Measurements from ENCODE around the gene SEC23B. TPM values are rescaled to one million over a fixed set of nuclear protein-coding genes. Genes with fewer than 3 reads are reported as not detected.
"Not testable (repeated sequence)": the region's sequence is repeated elsewhere in the genome, so short reads cannot be mapped to it uniquely, and the experiment has no call there.

SEC23B gene
- total and polyA plus RNA-seq, 4 donors, result 12.8 to 54.3 (median 34.8) TPM

GRCh38 chr20:18523066-18523465 lies 15.3 kb downstream of the SEC23B start:
- no peaks in the 10 kb centered on the region for H3K27me3 ChIP-seq (ENCODE audit: control insufficient read depth in 4 of 4, insufficient read depth in 4 of 4, low read length in 3 of 4)
- H3K9ac ChIP-seq (ENCODE audit: low read depth in 1 of 2, low read length in 2 of 2), result no peak overlapping the region
- H3K27ac ChIP-seq (ENCODE audit: low read depth in 1 of 2, low read length in 2 of 2), result no peak overlapping the region
- no peak overlapping the region for H3K4me3 ChIP-seq (ENCODE audit: low read depth in 1 of 3, low read length in 3 of 3)
- H3K9me3 ChIP-seq (ENCODE audit: control insufficient read depth in 4 of 4, low read length in 3 of 4), result no peaks in the 10 kb centered on the region
- TF ChIP-seq YY1 (IDR thresholded peaks at IDR 0.05) (no peak), RAD21 (IDR thresholded peaks at IDR 0.05) (no peak), SP1 (IDR thresholded peaks at IDR 0.05) (no peak), REST (IDR thresholded peaks at IDR 0.05) (no peak), FOXA1 (IDR thresholded peaks at IDR 0.05) (no peak), JUND (IDR thresholded peaks at IDR 0.05) (no peak), HNF4A (conservative IDR thresholded peaks at IDR 0.05) (no peak), EGR1 (IDR thresholded peaks at IDR 0.05; ENCODE audit: low read depth in 2 of 2) (no peak), RXRA (IDR thresholded peaks at IDR 0.05) (no peak), GABPA (IDR thresholded peaks at IDR 0.05 in 1 of 2, conservative IDR thresholded peaks at IDR 0.05 in 1 of 2) (no peak)
- H3K4me1 ChIP-seq (ENCODE audit: control insufficient read depth in 4 of 4, insufficient read depth in 4 of 4, low read length in 3 of 4), result no peaks in the 10 kb centered on the region
- DNase-seq (ENCODE audit: low spot score), result no peak
- WGBS, result 97% methylated on average over 2 of the region's 2 CpGs
- H3K36me3 ChIP-seq (ENCODE audit: control insufficient read depth in 4 of 4, insufficient read depth in 3 of 4, low read depth in 1 of 4, low read length in 3 of 4), result peaks cover 18 to 47% (median 34%) of the 10 kb centered on the region in 4 donors

- no peak for TF ChIP-seq TAF1 (conservative IDR thresholded peaks at IDR 0.05)
- no peak for TF ChIP-seq YY1 (IDR thresholded peaks at IDR 0.05)
- TF ChIP-seq SP1 (IDR thresholded peaks at IDR 0.05), result no peak
- no peak for TF ChIP-seq RXRA (IDR thresholded peaks at IDR 0.05)
- TF ChIP-seq NR2F2 (IDR thresholded peaks at IDR 0.05), result no peak
- no peak for TF ChIP-seq GABPA (IDR thresholded peaks at IDR 0.05 in 1 of 2, conservative IDR thresholded peaks at IDR 0.05 in 1 of 2)
- TF ChIP-seq HNF4A (conservative IDR thresholded peaks at IDR 0.05), result no peak
- TF ChIP-seq REST (IDR thresholded peaks at IDR 0.05), result no peak
- no peak for TF ChIP-seq ATF3 (IDR thresholded peaks at IDR 0.05)
- no peak for TF ChIP-seq HNF4G (IDR thresholded peaks at IDR 0.05)
- no peak for TF ChIP-seq EGR1 (IDR thresholded peaks at IDR 0.05; ENCODE audit: low read depth in 2 of 2)
- no peak for TF ChIP-seq MAX (IDR thresholded peaks at IDR 0.05)
- no peak for TF ChIP-seq ZBTB33 (IDR thresholded peaks at IDR 0.05)
- no peak for TF ChIP-seq FOXA1 (IDR thresholded peaks at IDR 0.05)
- TF ChIP-seq FOXA2 (IDR thresholded peaks at IDR 0.05), result no peak
- TF ChIP-seq CTCF (IDR thresholded peaks at IDR 0.05; ENCODE audit: low read depth, low read length, missing input control), result no peak
- Histone ChIP-seq H3K9me3 (ENCODE audit: control insufficient read depth in 4 of 4, low read length in 3 of 4) (no peaks in the 10 kb centered on the region), H3K36me3 (ENCODE audit: control insufficient read depth in 4 of 4, insufficient read depth in 3 of 4, low read depth in 1 of 4, low read length in 3 of 4) (peaks cover 20 to 63% (median 48%) of the 10 kb centered on the region in 4 donors), H3K27ac (ENCODE audit: low read depth in 1 of 2, low read length in 2 of 2) (no peak overlapping the region), H3K27me3 (ENCODE audit: control insufficient read depth in 4 of 4, insufficient read depth in 4 of 4, low read length in 3 of 4) (no peaks in the 10 kb centered on the region), H3K4me1 (ENCODE audit: control insufficient read depth in 4 of 4, insufficient read depth in 4 of 4, low read length in 3 of 4) (no peaks in the 10 kb centered on the region), H3K9ac (ENCODE audit: low read depth in 1 of 2, low read length in 2 of 2) (no peak overlapping the region), H3K4me3 (ENCODE audit: low read depth in 1 of 3, low read length in 3 of 3) (no peak overlapping the region)
- no peak for DNase-seq (ENCODE audit: low spot score)
- 100% methylated on average over 1 of the region's 1 CpG for WGBS
These were observed 16.9 kb downstream of the SEC23B start for GRCh38 chr20:18524646-18525045.

- not testable (repeated sequence) for H3K9ac ChIP-seq (ENCODE audit: low read depth in 1 of 2, low read length in 2 of 2)
These were observed 19.0 kb downstream of the SEC23B start for GRCh38 chr20:18526761-18527160.

More at GRCh38 chr20:18526761-18527160, 19.0 kb downstream of the SEC23B start:
- not testable (repeated sequence) for H3K9me3 ChIP-seq (ENCODE audit: control insufficient read depth in 4 of 4, low read length in 3 of 4); H3K27me3 ChIP-seq (ENCODE audit: control insufficient read depth in 4 of 4, insufficient read depth in 4 of 4, low read length in 3 of 4); H3K4me3 ChIP-seq (ENCODE audit: low read depth in 1 of 3, low read length in 3 of 3); H3K27ac ChIP-seq (ENCODE audit: low read depth in 1 of 2, low read length in 2 of 2); DNase-seq (ENCODE audit: low spot score); H3K4me1 ChIP-seq (ENCODE audit: control insufficient read depth in 4 of 4, insufficient read depth in 4 of 4, low read length in 3 of 4)
- 76% methylated on average over 14 of the region's 14 CpGs for WGBS
- H3K36me3 ChIP-seq (ENCODE audit: control insufficient read depth in 4 of 4, insufficient read depth in 3 of 4, low read depth in 1 of 4, low read length in 3 of 4), result peaks cover 17 to 74% (median 62%) of the 10 kb centered on the region in 4 donors
